Inflammatory macrophage (primary cell): ENCODE results near the gene PKNOX2.

Experiments
- DNase-seq, 2 donors: peaks; one replicate each; pipeline ENCODE4 v3.0.0-alpha.2; 2020 to 2022

The PKNOX2 gene

DNA sequence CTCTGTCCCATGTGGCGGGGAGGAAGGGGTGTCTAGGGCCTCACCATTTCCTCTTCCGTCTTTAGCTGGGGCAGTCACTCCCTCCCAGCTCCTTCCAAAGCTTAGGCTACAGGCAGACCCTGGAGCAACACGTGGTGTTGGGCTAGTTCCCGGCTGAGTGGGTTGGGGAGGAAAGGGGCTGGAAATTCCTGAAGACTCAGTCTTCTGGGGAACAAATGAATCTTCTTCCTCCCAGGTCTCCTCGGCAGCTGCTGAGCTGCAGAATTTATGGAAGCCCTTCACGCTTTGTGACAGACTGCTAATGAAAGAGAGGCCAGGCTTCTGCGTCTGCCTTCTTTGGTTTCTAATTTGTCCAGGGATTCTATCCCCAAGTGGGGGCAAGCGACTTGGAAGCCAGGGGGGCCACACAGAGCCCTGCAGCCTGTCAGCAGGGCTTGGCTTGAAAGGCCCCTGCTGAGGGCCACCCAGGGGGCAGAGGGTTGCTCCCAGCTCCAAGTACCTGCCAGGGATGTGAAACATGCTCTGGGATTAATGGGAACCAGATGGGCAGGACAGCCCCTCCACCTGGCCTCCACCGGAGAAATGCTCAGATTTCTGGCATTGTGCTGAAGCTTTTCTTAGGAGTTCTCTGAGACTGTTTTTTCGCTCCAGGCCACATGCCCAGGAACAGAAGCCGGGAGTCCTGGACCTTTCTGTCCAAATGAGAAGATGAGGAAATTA, 123.1 kb downstream of the PKNOX2 start:
- DNase-seq: no peak

DNA sequence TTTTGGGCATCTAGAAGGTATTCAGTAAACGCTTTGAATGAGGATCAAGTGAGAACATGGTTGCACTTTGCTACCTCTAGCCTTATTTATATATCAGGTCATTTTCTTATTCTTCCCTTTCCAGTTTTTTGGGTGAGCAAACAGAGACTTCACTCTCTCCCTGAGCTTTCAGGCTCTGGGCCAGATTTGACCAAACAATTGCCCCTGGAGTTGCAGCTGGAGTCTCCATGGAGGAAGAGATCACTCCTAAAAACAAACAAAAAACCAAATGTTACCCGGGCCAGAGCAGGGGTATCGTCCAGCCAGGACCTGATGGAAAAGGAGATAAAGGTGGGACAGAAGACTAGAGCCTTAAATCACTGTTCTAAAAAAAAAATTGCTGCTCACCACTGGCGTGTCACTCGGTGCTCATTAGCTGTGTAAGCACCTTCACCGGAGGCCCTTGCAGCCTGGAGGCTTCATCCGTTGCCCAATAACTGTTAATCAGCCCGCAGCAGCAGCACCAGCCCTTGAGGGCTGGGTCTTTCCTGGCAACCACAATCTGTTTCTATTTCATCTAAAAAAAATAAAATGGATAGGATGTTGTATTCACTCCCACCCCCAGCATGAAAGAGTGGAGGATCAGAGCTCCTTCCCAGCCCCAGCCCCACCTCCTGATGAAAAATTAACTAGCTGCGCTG, 125.0 kb downstream of the PKNOX2 start:
- DNase-seq: no peak

DNA sequence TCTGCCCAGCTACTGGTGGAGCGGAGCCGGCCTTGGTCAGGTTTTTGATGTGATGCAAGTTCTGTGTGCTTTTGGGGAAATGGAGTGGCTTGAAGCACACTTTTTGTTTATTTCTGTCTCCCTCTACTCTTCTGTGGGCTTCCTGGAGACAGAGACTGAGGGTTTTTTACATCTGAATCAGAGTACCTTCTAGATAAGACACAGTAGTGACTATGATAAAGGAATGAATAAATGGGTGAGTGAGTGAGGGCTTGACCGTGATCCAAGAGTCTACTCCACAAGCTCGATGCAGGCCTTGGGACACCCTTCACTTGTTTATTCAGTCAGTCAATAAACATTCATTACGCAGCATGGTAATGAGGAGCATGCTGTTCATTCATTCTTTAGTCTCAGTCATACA, 125.7 kb downstream of the PKNOX2 start:
- no peak for DNase-seq

DNA sequence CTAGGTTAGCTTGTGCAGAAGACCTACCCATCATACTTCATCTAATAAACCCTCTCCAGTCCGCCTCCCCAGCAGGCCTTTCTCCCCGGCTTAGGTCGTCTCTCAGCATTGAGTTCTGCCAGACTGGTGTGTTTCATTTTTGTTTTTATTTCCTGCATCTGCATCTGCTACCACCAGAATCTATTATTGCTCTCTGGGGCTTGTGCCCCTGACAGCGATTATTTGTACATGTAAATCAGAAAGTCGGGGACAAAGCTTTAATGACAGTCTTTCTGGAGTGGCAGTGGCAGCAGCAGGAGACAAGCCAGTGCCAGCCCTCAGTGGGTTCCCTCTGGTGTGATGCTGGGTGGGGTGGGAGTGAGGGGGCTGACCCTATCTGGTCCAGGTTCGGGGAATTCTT, 127.5 kb downstream of the PKNOX2 start:
- DNase-seq: no peak

DNA sequence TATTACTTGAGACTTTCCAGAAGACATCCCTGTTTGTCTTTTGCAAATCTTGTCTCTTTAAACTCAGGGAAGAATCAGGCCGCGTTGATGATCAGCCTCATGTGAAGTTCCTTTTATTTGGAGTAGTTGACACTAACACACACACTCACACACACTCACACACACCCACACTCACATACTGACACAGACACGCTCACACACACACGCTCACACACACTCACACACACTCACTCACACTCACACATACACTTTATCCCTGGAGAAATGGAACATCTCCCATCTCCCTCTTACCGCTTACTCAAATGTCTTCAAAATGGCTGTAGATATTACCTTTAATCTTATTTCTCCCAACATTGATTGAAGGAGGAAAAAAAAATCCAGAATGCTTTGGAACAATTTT, 129.0 kb downstream of the PKNOX2 start:
- no peak for DNase-seq

DNA sequence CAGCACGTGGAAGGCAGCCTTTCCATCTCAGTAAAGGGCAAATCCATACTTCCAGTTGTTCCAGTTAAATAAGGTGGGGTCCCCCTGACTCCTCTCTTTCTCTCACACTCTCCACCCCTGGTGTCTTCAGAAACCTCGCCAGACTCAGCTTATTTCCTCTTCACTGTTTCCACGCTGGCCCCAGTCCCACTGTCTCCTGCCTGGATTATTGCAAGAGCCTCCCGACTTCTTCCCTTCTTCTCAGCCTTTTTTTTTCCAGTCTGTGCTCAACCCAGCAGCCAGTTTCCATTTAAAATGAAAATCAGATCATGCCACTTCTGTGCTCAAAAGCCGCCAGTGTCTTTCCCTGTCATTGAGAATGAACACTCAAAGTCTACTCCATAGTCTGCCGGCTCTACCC, 131.4 kb downstream of the PKNOX2 start:
- DNase-seq: no peak

DNA sequence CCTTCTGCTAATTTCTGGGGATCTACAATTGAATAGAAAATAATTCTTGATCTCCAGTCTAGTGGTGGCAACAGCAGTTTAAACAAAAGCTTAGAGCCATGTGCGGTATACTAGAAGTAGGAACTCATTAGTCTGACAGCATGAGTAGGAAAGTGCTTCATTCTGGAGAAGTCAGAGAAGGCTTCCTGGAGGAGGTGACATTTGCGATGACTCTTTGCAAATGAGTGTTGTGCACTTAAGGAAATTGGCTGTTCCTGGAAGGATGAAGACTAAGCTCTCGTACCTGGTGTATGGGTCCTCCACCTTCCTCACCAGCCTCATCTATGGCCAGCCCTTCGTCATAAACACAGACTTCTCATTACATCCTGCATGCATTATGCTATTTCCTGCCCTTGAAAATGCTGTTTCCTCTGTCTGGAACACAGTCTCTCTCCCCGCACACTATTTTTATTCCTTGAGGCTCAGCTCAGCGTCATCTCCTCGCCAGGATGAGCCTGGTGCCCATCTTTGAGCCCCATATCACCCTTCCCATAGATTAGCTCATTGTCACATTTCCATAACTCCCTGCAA, 132.9 kb downstream of the PKNOX2 start:
- no peak for DNase-seq

DNA sequence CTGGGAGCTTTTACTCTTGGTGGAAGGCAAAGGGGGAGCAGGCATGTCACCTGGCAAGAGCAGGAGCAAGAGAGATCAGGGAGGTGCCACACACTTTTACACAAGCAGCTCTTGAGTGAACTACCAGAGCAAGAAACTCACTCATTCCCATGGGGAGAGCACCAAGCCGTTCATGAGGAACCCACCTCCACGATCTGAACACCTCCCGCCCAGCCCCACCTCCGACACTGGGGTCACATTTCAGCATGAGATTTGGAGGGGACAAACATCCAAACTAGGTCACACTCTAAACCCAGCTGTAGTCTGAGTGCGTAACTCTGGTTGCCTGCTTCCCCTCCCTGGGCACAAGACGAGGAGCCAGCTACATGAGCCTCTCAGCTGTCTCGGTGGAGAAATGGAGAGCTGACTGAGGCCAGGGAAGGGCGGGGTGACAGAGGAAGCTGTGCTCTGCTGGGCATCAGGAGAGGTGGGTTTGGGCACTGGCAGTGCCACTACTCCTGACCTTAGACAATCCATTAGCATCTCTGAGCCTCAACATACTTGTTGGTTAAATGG, 134.6 kb downstream of the PKNOX2 start:
- no peak for DNase-seq

DNA sequence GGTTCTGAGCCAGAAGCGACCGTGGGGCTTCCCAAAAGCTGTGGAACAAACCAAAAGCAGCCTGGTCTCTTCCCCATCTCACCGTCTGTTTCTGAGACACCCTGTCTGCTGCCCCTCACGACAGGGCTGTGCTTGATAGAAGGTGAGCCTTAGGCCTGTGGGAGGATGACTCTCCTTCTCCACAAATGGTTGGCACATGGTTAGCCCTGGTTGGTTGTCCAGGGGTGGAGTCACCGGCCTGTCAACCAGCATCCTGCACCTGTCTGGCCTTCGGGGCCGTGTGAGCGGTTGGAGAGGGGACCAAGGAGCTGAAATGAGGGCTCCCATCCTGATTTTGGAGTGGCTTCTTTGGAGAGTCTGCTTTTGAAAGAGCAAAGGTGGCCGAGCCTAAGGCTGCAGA, 135.3 kb downstream of the PKNOX2 start:
- no peak for DNase-seq

DNA sequence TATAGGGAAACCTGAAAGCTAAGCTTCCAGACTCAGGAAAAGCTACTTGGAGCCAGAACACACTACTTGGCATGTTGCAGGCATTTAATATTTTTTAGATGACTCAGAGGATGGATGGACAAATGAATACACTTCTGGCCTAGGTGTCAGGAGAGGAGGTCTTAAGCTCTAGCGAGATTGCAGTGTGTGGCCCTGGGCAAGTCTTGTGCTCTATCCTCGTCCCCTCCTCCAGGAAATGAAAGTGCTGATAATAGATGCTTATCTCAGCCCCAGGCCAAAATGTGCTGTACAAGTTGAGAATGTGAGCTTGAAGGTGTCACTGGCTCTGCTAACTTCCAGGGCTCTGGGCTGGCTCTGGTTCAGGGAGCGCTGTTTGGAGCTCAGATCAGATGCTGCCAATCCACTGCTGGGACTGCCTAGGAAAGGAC, 136.3 kb downstream of the PKNOX2 start:
- no peak for DNase-seq

DNA sequence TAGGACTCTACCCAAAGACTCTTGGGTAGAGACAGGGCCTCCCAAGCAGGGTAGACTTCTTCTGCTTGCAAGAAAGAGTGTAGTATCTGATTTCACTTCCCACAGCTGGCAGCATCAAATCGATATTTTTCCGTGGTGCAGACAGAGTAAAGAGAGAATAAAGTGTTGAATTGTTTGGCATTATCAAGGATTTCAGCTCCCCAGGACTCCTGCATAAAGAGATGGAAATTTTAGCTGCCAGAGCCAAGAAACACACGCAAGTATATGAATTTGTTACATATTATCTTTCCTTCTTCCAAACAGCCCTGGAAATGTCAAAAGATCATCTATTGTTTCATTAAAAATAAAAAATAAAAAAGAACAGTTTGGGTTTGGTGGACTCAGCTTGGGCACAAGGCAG, 136.8 kb downstream of the PKNOX2 start:
- DNase-seq: no peak

DNA sequence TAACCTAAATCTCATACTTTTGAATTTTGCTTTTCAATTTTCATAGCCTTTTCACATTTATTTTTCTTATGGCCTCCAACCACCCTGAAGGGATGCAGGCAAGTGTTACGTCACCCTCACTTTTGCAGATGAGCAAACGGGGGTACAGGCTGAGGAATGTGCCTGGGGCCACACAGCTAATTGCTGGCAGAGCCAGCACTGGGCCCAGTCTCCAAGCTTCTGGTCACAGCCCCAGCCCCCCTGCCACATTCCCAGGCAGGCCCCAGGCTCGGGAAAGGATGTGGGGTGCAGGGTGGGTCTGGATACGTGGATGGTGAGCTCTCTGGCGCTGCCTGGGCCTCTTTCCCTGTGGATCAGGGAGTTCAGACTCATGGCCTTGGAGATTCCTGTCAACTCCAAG, 138.6 kb downstream of the PKNOX2 start:
- DNase-seq: no peak

DNA sequence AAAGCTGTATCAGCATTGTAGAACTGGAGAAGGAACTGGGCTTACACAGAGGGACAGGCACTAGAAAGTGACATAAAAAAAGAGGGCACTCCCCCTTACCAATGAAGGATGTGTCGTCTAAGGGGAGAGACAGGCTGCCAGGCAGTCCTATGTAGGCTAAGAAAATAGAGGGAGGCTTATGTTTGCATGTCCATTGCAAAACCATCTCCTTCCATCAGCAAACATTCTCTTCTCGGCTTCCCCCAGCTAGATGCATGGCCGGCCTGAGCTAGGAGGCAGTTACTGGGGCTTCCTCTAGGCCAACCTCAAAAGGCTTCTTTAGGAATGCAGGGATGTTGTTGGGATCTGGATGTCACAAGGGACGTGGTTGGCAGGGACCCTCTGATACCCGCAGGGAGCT, 139.1 kb downstream of the PKNOX2 start:
- no peak for DNase-seq

DNA sequence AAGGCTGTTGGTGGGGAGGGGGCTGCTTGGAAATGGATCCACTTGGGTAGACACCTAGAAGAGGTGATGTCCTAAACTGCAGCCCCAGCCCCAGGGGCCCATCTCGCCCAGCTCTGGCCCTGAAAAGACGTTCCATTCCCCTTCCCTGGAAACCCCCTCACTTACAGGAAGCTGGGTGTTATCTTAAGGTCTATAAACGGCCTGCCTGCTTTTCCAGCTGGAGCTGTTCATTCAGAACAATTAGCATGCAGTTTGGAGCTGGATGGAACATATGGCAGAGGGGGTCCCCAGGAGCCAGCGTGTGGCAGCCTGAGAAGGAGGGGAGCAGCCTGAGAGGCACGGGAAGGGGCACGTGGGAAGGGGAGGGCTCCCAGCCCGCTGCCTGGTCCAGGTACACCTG, 139.6 kb downstream of the PKNOX2 start:
- no peak for DNase-seq

DNA sequence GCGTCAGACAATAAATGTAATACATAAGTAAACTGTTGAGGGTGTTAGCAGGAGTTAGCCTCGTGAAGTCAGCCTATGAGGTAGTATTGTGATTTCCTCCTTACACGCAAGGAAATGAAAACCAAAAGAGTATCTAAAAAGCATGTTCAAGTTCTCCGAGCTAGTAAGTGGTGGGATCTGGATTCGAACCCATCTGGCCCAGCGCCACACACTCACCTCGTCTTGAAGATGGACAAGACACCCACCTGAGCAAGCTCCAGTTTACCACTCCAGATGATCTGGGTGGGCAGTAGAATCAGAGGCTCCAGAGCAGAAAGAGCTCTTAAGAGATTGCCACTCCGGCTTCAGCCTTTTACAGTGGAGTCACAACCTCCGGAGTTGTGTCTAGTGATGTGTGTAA, 140.3 kb downstream of the PKNOX2 start:
- DNase-seq: no peak

DNA sequence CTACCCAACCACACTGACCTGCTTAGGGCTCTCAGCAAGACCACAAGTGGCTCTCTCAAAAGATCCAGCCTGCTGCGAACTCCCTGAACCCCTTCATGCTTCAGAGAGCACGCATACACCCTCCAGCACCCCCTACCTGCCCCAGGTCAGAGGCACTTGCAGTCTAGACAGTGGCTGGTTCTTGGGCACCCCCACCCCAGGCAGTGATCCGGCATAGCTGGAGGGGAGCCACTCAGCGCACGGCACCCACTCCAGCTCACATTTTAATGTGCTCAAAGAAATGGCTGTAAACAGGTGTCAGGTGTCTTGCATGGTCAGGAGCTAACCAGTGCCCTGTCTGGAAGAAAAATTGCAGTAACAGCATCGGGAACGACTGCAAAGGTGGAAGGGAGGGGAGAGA, 140.8 kb downstream of the PKNOX2 start:
- DNase-seq: no peak

DNA sequence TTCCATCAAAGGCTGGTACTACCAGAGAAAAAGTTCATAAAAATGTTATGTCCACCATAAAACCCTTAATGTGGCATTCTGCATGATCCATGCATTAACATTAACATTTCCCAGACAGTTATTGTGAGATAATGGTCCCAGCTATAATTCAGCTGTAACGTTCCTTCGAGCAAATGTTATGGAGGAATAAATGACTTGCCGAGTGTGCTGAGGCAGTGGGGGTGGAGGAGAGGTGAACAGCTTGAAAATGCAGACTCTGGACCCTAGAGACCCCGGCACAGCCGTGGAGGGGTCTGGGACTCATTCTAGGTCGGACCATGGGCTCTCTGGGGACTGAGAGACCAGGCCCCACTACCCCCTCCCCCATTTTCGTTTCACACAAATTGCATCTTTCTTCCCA, 141.9 kb downstream of the PKNOX2 start:
- DNase-seq: no peak

DNA sequence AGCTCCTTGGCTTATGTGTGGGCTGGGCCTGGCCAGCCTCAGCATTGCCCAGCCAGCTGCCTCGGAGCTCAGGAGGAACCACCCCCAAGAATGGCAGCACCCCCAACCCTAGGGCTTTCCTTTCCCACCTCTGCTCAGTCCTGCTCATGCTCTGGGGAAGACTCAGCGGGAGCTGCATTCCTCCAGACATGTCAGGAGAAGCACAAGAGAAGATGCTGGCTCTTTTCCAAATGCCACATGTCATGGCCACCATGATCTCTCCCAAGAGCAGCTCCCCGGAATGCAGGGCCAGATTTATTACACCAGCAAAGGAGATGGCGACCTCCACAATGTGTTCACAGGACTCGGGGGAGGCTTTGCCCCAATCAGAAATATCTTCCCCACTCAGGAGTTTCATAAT, 143.7 kb downstream of the PKNOX2 start:
- no peak for DNase-seq

DNA sequence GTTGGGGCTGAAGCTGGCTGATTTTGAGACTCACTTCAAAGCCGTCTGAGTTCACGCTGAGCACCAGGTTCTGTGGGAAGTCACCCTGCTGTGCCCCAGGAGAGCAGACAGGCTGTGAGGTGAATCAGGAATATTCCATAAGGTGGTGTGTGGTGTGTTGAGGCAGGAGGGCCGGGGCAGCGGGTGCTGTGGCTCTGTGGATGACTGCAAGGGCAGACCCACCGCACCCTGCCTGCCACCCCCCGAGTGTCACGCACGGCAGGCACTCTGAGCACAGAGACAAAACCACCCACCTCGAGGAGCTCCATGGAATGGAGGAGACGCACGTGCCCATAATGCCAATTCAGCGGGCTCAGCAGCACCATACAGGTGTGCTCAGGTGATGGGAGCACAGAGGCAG, 147.8 kb downstream of the PKNOX2 start:
- DNase-seq: no peak

DNA sequence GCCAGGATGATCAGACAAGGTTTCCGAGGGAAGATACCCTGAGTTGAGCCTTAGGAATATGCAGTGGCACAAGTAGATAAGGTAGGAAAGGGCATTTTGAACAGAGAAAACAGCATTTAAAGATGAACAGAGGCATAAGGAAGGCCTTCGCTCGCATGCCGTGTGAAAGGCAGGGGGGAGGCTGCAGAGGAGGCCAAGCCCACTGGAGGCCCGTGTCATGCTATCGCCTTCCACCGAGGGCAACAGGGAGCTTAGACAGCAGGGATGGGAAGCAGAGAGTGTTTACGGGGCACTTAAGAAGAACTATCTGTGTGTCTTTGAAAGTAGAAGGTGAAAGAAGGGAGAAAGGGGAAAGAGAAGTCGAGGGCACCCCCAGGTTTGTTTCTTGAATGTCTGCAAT, 148.3 kb downstream of the PKNOX2 start:
- no peak for DNase-seq

DNA sequence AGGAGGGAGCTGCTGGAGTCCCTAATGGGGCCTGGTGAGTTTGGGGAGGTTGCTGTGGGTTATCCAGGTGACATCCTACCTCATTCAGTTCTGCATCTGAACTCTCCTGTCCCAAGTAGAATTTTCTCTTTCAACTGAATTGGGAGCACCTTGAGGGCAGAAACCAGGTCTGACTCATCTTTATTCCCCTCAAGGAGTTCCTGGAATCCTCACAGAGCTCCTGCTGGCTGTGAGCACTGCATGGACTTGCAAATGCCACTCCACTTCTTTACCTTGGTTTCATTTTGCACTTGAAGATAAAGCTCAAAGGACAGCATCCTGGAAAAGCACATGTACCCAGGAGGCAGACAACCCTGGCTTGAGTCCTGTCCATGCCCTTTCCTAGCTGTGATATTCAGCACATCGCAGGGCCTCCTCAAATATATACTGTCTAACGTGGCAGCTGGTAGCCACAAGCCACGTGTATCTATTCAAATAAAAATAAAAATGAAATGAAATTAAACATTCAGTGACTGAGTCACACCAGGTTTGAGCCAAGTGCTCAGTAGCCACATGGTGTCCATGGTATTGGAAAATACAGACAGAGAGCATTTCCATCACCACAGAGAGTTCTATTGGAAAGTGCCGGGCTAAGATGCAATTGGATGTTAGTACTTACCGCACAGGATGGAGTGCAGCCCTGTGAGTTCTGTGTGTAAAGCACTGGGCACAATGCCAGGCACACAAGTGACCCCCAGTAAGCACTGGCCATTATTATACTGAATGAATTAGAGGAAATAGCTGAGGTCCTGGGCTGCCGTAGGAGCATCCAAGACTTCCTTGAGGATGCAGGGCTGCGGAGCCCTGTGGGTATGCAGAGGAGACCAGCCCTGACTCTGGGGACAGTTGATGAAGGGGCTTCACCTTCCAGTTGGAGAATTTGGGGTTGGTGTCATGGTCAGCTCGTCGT, 149.0 kb downstream of the PKNOX2 start:
- DNase-seq: no peak

DNA sequence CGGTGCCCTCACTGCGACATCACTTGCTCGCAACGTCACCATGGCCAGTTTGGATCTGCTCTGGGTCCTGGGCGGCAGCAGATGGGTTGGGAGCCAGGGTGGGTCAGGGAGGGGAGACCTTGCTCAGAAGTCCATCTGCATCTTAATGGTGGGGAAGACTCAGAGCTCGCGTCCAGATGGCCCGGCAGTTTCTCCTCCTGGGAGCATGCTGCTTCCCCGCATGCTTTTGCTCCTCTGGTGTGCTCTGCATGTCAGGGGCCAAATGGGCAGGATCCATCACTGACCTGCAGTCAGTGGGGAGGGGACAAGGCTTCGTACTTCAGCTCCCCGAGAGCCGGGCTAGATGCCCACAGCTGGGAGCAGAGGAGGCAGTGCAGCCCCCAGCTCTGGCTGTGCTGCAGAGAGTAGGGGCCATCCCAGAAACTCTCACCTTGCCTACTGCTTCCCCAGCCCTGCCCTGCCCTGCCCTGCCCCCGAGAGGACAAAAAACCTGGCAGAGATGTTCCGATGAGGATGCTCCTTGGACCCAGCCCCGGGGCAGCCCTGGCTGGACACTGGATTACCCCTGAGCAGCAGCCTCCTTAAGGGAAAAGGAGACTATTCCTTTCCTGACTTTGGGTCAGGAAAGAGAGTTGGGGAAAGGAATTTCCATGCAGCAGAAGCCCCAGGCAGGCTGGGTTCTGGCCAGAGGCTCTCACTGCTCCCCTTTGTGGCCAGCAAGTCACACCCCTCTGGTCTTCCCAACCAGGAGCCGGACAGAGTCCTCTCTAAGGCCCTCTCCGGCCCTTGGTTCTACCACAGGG, 149.9 kb downstream of the PKNOX2 start:
- no peak for DNase-seq
